Measurements from ENCODE around the gene KYNU.
A peak's percentile ranks its signal among the peaks of the same experiment; 100 is the strongest.

Gene KYNU

DNA sequence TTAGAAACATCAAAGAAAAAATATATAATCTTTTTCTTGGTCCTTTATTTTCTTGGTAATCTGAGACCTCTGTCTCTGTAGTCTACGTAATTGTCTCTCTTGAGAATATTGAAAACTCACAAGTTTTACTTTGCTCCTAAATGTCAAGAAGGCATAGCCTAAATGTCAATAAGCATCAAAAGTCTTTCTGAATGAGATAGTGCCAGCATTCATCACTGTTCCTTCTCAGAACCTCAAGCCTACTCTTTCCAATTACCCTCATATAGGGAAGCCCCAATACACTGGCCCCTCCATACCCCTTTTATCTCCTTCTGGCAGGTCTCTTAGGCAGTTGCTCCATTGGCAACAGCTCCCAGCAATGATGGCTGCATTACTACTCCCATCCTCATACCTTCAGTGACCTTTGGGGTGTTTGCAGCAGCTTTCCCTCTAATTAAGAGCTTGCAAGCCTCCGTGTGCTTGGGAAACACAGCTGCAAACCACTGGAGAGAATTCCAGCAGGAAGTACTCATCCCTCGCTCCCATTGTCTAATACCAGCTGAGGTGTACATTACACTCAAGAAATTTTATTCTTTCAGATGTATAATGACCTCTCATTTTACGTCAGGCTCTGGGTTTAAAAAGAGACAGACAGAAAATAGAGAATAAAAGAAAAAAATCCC lies 95.8 kb downstream of the KYNU start:
- no peak for FAIRE-seq

DNA sequence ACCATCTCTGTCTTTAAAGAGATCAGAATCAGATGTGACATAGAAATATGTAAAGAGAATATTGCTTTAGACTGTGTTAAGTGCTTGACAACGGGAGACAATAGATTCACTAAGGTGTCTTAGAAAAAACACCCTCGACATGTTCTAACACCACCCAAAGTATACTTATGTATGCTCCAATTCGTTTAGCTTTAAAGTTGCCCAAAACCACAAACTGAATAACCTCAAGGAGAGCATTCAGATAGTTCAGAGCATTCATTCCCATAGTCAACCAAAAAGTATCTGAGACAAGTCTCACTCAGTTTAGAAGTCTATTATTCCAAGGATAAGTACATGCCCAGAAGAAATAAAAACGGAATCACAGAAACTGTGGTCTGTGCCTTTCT lies 96.4 kb downstream of the KYNU start:
- no peak for FAIRE-seq

- no peak for FAIRE-seq
These were observed 97.0 kb downstream of the KYNU start for GRCh38 chr2:142974288-142975024.

DNA sequence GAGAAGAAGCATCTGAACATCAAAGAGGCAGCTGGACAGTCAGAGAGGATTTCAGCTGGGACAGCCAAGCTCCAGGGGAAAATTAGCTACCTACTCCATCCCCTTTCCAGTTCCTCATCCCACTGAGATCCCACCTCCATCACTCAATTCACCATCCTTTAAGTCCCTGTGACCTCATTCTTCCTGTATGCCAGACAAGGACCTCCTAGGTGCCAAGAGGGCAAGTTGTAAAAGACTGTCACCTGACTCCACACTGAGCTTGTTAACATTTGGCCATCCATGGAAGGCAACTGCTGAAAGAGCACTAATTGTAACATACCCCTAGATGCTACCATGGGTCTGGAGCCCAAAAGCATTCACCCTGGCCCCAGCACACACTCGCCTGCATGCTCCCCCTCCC lies 97.8 kb downstream of the KYNU start:
- FAIRE-seq, result no peak

GRCh38 chr2:142980246-142981068 lies 103.0 kb downstream of the KYNU start:
- FAIRE-seq, result peak; percentile 97

- no peak for FAIRE-seq
These were observed 103.6 kb downstream of the KYNU start for GRCh38 chr2:142981069-142981378.

DNA sequence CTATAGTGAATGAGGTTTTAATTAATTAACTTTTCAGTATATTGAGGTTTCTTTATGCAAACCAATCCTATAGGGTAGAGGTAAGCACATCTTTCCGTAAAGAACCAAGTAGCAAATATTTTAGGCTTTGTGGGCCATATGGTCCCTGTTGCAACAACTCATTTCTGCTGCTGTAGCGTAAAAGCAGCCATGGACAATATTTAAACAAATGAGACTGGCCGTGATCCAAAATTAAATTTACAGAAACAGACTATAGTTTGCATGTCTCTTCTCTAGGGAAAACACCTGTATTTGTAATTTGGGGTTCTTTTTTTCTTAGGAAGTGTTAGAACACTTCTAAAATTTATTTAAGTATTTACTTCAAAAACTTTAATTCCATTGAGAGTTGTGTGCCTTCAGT lies 104.3 kb downstream of the KYNU start:
- FAIRE-seq, result no peak

DNA sequence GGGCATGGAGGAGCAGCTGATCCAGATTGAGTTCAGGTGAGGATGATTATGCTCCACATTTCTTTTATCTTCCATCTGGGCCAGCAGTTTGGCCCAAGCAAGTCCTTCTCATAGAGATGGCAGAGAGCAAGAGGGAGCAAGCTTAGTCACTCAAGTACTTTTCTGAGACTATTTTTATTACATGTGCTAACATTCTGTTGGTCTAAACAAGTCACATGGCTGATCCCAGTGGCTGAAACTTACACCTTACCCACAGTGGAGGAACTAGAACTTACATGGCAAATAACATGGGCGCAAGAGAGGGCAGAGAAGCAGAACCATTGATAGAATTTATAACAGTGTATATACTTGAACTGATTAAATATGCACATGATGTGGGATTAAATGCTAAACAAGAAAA lies 105.7 kb downstream of the KYNU start:
- no peak for FAIRE-seq

DNA sequence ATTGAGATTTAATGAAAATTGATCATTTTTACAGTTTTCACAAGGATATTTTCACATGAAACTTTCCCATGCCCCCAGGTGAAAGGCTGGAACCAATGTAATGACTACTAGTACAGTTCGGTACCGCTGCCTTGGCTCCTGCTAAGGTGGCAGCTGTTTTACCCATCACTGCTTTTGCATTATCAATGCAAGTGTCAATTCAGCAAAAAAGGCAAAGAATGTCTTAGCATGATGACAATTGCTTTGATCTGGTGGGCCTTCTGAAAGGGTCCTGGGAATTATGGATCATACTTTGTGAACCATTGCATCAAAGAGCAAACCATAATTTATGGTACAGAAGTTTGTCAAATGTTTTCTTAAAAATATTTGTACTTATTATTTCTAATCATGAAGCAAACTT lies 107.2 kb downstream of the KYNU start:
- no peak for FAIRE-seq

DNA sequence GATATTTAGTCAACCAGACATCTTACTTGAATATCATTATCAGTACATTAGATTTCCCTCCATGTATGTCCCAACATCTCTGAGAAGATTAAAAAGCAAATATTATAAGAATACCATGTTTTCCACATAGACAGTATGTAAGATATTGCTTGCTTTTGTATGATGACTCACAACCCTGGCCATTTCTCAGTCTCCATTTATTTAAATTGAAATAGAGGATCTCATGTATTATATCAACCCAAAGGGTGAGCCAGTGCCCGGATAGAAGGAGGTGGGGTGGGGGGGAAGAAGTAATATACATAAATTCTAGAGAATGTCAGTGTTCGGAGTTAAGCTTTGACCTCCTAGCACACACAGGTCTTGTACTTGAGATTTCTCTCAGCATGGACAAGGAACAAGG lies 109.6 kb downstream of the KYNU start:
- FAIRE-seq, result no peak

DNA sequence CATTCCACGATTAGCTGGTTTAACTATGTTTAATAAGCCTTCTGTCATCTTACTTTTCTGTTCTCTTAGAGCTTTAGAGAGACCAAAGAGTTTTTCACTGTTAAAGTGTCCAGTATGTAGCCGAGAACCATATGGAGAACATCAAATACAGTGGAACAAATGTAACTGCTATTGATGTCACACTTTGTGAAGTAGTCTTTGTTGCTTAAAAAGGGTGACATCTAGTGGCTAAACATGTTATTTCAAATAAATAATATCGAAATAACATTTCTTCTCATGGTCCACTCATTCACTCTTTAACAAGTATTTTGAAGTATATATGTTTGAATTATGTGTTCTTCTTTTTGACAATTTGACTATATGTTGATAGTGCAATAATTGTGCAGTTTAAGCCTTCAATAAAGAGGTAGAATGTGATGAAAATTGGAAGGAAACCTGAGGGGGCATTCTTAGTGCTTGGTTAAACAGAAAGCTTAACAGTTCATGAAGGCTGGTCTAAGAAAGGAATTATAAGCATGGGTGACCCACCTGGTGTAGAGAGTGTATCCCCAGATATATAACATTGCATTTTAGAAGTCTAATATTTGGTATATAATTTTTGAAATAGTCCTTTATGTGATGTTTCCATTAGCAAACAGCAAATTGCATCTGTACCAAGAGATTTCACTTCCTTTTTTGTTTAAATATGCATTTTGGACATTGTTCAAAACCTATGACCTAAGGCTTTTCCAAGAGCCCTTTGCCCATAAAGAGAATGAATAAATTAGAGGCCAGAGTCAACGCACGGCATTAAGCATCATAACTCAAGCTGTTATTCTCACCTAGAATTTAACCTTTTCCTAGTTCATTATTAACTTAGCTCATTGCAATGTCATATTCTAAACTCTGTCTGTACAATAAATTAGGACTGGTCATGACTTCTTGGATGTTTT lies 112.1 kb downstream of the KYNU start:
- peak; percentile 92 for FAIRE-seq

DNA sequence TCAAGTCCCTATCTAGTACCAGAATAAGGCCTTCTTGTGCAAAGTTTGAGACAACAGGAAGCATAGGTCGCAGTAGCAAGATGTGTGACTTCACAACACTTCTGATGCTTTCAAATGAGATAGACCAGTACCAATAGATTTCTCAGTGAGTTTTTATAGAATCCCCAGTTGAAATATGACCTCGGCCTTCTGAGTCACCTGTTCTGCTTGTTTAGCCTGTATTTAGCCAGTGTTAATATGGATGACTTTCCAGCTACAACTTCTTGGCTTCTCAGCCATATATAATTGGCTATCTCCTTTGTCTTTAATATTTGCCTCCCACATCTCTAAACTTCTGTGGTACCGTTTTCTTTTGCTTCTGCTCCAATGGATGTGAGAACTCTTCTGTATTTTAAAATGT lies 113.8 kb downstream of the KYNU start:
- FAIRE-seq, result no peak

- FAIRE-seq, result no peak
These were observed 115.4 kb downstream of the KYNU start for GRCh38 chr2:142992840-142993239.

GRCh38 chr2:142993771-142994170 lies 116.3 kb downstream of the KYNU start:
- FAIRE-seq, result no peak

DNA sequence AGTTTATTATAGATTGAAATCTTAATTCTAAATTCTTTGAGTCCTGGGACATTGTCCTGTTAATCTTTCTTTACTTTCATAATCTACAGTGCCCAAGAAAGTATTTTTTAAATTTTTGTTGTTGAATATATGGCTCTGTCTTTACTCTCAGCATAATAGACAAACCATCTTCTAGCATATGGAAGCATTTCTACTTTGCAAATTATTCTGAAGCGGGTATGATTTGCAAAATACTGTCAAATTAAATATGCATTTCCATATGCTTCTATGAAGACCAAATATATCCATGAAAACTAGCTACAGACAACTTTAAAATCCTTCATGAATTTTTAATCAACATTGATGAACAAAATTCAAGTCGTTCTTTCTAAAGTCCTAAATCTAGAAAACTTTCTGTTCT lies 117.2 kb downstream of the KYNU start:
- no peak for FAIRE-seq

- no peak for FAIRE-seq
These were observed 119.8 kb downstream of the KYNU start for GRCh38 chr2:142997231-142997630.

GRCh38 chr2:143000599-143000998 lies 123.1 kb downstream of the KYNU start:
- no peak for FAIRE-seq

GRCh38 chr2:143001501-143001900 lies 124.0 kb downstream of the KYNU start:
- no peak for FAIRE-seq

- FAIRE-seq, result no peak
These were observed 138.2 kb downstream of the KYNU start for GRCh38 chr2:143015656-143016055.

DNA sequence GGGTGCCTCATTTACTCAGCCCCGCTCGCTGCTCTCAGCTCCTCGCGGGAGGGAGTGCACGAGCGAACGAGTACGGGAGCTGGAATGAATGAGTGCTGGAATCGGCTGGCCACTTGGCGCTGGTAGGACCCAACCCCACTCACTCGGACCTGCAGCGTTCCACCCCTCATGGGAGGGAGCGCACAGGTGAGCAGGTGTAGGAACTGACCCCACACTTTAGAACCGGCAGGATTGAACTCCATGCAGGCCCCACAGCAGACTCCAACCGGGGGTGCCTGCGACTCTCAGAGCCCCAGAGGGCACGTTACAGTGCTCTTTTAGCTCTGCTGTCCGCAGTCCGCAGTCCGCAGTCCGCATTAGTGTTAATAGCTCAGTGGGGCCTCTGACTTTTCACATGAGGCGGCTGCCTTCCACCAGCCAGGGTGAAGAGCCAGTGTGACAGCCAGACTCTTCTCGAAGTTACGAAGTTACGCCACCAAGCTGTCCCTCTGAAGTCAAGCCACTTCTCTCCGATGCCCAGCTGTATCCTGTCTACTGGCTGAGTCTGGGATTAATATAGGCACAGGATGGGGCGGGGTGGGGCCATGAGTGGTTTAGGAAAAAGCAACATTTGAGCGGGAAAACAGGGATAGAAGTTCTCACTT lies 149.1 kb downstream of the KYNU start:
- no peak for FAIRE-seq

DNA sequence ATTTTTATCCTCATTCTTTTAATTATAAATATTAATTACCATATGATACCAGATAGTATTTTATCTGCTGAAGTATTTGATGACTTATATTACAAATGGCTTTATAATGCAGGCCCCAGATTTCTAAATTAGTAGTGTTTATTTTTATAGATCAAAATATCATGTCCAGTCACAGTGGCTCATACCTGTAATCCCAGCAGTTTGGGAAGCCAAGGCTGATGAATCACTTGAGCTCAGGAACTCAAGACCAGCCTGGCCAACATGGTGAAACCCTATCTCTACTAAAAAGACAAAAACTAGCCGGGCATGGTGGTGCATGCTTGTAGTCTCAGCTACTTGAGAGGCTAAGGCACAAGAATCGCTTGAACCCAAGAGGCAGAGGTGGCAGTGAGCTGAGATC lies 151.7 kb downstream of the KYNU start:
- FAIRE-seq, result no peak

- FAIRE-seq, result no peak
These were observed 152.7 kb downstream of the KYNU start for GRCh38 chr2:143030127-143030526.

Data from islet of Langerhans (tissue), 1 donor.